Stimulated activated CD8-positive, alpha-beta memory T cell treated with anti-CD3 and anti-CD28 coated beads, Interleukin-15, amount 100 ng/mL, for 24 hours (primary cell): ENCODE data around the gene NRIP3.
A peak's percentile ranks its signal among the peaks of the same experiment; 100 is the strongest.
"Not testable (repeated sequence)": the region's sequence is repeated elsewhere in the genome, so short reads cannot be mapped to it uniquely, and the experiment has no call there.

Source experiments
- DNase-seq: peaks from one replicate; pipeline ENCODE4 v3.0.0-alpha.2; 2020; ENCODE audit warnings: low read depth

NRIP3 gene

DNA sequence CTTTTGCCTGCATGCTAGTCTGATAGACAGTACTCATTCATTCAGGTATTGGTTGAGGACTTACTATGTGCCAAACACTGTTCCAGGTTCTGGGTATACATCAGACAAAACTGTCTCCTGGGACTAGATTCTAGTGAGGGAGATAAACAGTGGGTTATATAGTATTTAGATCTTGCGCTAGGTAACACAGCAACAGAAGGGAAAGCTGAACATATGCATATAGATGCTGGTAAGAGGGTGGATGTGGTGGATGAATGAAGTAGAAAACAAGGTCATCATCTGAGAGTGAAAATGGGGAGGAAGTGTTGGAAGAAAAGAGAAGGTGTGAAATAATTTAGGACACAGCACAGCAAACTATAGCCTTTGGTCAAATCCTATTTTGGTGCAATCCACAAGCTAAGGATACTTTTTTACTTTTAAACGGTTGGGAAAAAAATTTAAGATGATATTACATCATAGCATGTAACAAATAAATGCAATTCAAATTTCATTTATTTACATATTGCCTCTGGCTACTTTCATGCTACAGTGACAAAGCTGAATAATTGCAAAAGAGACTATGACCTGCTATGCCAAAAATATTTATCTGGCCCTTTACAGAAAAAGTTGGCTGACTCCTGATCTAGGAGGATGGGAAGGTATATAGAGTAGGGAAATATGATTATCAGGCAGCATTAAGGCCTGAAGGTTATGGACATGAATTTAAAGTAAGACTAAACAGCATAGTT lies 32.4 kb downstream of the NRIP3 start:
- DNase-seq = no peak

DNA sequence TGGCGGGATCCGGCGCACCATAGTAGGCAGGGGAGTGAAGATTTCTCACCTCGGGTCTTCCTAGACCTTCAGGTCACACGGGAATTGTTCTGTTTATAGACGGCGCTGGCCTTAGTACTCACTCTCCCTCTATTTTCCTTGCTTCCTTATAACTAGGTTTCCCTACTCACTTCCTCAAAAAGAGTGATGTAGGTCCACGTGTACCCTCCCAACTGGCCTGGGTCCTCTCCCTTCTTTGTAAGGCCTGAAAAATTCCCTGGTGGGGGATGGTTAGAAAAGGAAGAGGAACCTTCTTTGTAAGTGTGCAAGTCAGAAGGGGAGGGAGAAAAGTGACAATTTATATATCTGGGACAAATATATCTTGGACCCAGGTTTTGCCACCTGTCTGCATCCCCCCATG lies 36.6 kb downstream of the NRIP3 start:
- DNase-seq = no peak

DNA sequence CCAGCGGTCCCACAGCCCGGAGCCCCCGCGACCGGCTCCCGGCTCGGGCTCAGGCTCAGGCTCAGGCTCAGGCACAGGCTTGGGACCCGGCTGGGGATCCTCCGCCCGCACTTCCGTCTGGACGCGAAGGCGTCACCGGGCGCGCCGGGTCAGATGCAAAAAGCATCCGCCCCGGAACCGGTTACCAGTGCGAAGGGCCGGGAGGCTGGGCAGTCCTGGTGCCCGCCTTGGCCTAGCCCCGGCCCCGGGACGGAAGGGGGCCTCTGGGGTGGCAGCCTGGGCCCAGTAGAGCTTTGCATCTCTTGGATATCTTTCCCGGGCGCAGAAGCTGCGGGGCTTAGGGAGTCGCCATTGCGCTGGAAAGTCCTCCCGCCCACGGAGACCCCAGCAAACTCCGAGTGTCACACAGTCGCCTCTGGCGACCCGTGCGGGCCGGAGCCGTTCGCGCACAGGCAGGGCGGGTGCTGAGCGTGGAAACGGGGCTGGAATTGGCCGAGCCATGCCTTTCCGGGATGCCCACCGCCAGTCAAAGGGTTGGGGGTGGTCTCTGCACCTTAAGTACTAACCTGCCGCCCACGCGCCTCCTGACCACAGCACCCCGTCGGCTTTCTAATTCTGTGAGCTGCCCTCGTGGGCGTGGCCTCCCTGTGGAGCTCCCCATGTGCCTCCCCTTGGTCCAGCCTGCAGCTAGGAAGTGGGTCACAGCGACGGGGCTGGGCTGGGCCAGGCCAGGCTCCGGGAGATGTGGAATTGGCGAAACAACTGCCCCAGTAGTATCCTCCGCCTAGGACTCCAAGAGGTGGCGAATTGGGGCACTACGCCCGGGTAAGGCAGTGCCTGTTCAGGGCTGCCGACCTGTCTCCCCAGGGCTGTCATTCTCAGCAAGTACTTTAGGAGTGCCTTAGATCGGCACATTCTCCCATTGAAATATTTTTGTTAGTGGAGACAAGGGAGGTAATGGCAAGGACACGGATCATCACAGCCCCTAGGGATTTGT lies 39.2 kb downstream of the NRIP3 start, which contains the start of gene TMEM9B:
Gene TMEM9B (minus strand): TSS at position 119 of the 997 bp plus-strand sequence. CDS start 129 bp downstream, outside the sequence.
- DNase-seq = peak; percentile 63

DNA sequence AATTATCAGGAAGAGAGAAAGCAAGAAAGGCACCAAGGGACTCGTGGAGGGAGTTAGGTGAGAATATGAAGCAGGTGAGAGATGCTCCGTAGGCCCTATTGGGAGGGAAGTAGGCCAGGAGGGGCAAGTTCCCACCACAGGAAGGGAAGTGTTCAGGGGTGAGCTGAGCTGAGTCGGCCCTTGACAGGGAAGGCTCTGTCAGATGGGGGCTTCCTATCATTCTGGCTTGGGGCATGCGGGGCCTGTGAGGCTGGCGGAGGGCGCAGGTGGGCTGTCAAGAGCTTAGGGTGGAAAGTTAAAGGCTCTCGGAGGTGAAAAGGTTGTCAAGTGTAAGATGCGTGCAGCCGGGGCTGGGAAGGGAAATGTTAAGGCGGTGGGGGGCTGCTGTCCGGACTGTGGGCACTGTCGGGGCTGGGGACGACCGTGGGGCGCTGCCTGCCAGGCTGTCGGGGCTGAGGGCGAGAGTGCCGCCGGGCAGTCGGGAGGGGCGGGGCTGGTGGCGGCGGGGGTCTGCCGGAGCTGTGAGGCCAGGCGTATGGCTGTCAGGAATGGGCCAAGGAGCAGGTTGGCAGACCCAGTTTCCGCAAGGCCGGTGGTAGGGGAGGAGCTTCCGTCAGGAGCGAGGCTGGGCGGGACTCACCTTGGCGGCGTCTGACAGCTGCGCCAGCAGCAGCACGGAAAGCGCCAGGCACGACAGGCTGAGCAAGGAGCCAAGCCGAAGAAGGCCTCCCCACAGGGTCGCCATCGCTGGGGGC lies 40.1 kb downstream of the NRIP3 start:
- DNase-seq = peak; percentile 49

DNA sequence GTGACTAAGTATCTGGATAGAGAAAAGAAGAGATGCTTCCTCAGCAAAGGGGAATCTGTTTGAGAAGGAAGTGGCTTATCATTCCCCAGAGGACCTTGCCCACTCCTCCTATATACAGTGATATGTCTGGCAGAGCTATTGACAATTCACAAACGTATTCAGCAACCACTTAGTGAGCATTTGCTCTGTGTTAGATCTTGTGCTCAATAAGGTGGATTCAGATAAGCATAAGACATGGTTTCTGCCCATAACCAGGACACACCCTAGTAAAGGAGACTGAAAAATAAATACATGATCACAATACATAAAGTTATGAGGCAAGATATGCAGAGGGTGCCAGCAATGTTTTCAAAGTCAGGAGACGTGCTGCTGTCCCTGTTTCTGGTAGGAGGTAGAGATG lies 41.0 kb downstream of the NRIP3 start:
- no peak for DNase-seq

DNA sequence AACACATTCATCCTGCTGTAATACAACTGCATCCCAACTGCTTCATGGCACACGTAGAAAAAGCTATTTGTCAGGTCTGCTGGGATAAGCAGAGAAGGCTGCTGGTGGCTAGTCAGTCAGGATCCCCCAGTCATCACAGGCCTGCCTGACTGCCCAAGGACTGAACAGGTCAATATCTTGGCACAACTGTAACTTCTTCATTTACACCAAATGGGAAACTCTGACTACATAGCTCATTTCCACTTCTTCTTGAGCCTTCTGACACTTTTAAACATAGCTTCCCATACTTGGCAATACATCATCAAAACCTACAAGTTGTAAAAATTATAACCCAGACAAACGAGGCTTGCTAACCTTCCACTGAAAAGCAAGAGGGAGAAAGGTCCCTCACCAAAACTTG lies 42.4 kb downstream of the NRIP3 start:
- no peak for DNase-seq

DNA sequence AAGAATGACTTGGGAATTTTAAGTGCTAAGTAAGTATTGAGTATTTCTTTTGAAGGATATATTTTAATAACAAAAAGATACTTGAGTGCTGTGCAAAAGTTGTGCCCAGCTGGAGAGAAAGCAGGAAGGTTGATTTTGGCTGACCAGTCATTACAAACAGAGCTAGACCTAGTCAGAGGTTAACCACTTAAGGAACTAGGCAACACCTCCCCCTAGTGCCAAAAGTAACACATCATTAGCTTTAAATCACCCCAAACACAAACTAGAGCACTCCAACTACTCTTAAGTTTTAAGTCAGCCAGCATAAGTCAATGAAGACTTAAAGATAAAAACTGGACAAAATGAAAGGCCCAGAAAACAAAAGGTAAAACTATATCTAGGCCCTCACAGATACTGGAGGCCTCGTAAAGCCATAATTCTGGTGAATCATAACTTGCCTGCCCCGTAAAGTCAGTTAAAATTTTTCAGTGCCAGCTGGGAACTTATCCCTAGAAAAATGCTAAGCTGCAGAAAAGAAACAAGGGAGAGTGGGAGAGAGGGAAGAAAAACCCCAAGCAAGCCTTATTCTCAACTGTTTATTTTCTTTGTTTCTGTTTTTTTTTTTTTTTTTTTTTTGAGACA lies 44.1 kb downstream of the NRIP3 start:
- no peak for DNase-seq

DNA sequence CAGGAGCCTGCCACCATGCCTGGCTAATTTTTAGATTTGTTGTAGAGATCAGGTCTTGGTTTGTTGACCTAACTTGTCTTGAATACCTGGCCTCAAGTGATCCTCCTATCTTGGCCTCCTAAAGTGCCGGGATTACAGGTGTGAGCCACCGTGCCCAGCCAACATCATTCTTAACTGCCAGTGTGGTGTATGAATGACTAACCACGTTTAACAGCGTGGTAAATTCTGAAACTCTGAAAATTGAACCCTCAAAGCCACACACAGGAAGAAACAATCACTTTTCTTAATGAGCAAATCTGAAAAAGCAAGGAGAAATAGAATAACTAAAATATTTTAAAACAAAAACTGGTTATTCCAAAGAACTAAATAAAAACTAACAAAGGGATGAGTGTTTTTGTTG lies 46.9 kb downstream of the NRIP3 start:
- no peak for DNase-seq

DNA sequence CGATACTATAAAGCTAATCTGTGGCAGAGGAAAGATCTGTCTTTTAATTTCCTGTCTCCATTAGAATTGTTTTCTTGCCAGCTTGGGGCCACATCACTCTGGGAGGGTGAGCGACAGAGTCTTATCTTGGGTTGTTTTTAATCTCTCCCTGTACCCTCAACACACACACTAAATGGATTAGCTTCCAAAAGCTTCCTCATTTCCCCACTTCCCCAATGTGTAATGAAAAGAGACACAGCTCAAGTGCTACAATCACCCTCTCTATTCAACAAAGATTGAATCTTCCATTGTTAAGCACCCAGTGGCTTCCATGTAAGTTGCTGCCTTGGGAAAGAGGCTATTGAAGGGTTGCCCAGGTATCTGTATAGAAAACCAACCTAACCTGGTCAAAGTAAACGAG lies 54.9 kb downstream of the NRIP3 start:
- DNase-seq = no peak

DNA sequence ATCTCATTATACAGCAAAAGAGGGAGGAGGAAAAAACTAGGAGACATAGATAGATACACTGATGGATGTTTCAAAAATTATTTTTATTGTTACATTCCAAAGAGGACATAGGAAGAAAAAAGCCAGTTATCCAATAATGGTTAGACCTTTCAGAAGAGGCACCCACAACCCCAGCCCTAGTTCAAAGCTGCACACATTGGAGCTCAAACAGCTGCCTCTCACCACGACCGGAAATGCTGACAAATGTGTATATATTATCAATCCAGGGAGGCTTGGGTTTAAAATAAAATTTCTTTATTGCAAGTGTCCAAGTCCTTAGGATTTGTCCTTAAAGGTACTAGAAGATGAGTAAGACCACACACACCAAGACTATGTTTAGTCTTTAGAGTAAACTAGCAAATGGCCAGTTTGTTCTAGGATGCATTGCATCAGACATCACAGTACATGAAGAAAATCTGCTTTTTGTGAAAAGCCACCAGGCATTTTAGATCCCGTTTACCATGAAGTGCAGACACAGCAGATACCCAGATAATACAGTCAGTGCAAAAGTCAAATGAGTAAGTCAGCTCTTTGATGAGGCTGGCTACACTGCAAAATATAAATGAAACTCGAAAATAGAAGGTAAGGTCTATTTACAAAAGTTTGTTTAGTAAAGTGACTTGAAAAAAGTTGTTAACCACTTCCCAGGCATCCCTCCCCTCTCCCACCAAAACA lies 56.4 kb downstream of the NRIP3 start:
- DNase-seq = no peak

DNA sequence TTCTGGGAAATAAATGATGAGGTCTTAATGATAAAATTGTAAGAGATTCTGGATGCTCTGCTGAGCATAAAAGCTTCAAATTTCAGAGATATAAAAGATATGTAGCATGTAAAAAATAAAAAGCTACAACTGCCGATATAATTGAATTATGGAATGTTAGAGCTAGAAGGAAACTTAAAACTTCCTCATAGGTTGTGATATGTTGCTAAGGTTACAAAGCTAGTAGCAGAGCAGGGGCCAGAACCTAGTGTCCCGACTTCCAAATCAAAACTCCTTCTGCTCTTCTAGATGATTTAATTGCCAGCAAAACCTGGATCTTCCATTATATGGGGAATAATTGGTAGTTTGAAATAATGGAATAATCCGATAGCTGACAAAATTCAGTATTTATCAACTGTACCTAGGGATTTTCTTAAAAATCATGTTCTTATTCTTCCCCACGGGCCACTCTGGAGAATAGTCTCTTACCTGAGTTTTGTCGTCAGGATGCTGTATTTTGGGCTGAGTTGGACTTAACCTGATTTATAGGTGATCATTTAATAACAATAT lies 61.2 kb downstream of the NRIP3 start, which contains the start of gene ASCL3:
Gene ASCL3 (minus strand): TSS at position 499 of the 549 bp plus-strand sequence. CDS start 4,855 bp downstream, outside the sequence.
- DNase-seq = no peak

DNA sequence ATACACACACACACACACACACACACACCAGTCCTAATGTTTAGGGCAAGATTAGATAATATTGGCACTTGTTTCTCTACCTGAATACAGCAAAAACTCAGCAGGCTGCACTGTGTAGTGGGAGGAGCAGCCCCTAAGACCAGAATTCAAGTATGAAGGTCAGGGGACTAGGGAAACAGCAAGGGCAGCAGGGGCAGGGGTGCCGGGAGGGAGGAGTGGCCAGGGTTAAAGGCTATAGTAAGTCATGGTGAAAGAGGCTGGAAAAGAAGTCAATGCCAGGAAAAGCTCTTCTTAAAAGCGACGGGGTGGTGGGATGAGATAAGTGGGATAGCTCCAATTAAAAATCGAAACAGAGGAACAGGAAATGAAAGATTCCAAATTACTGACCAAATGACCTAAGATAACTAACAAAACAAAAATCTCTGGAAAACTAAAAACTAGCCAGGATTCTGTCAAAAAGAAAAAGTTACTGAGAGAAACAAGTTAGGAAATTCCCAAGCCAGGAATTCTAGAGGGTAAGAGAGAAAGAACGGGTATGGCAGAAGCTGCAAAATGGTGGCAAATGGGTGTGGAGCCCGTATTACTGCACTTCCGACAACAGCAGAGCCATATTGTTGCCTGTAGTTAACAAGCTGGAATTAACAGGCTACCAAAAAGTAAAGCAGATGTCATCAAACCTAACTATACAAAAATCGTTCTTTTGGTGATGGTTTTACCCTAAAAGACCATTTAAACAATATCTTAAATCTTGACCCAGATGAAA lies 62.3 kb downstream of the NRIP3 start:
- no peak for DNase-seq

DNA sequence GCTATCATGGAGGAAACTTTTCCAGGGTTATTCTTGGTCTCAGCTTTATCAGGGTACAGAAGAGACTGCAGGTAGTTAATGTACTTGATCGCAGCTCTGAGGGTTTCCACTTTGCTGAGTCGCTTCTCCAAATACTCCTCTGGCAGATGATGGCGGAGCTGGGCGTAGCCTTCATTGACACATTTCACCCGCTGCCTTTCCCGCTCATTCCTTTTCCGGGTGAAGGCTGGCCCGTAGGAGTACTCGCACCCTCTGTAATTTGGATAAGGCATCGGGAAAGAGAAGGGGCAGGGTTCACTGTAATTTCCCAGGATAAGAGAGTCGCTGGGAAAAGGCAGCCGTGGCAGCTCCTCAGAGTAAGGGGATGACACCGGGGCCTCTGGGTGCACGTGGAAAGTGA lies 66.1 kb downstream of the NRIP3 start:
- DNase-seq = no peak

DNA sequence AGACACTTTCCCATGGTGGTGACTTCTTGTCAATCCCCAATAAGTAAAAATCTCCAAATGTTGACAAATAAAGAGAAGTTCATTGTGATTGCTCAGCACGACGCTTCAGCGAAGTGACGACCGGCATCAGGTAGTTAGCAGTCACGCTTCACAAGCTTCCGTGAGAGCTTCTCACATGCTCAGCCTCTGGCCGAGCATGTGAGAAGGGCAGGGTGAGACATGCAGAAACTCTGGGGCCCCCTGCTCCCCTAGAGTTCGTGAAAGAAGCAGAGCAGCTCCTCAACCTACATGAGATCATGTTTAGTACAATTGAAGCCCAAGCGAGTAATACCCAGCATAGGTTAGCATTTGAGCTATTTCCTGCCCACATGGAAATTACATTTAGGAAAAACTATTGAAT lies 66.6 kb downstream of the NRIP3 start:
- DNase-seq = no peak

DNA sequence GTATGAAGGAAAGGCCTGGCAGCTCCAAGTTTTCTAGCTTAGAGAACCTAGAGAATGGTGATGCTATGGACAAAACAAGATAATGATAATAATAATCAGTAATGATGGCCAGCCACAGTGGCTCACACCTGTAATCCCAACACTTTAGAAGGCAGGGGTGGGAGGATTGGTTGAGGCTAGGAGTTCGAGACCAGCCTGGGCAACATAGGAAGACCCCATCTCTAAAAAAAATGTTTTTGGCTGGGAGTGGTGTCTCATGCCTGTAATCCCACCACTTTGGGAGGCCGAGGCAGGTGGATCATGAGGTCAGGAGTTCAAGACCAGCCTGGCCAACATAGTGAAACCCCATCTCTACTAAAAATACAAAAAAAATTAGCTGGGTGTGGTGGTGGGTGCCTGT lies 68.0 kb downstream of the NRIP3 start:
- DNase-seq = not testable (repeated sequence)

DNA sequence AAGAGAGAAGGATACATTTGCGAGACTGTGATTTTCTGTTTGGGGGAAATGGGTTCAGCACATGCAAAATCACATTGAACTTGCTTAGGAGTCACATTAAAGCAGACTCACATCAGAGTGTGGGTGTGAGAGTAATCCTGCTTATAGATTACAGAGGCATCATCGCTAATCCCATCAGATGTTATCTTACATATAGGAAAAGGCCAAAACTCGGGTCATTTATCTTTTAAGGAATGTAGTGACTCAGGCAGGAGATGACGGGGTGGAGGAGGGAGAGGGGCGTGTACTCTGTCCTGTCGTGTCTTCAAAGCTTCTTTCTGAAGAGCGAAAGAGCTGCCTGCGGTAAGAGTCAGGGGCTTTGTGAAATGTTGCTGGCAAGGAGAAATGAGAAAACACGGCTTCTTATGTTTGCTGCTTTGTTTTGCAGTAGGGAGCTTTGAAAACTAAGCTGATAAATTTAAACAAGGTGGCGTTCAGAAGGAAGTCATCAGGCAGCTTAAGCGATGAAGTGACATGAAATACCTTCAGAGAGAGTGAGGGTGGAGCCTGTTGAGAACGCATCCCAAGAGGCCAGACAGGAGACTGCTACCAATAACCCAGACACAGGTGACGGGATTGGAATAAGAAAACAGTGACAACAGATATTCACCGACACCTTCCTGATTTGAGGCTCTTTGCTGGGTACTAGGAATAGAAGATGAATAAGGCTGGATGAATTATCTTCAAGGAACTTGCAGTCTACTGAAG lies 68.9 kb downstream of the NRIP3 start:
- no peak for DNase-seq

DNA sequence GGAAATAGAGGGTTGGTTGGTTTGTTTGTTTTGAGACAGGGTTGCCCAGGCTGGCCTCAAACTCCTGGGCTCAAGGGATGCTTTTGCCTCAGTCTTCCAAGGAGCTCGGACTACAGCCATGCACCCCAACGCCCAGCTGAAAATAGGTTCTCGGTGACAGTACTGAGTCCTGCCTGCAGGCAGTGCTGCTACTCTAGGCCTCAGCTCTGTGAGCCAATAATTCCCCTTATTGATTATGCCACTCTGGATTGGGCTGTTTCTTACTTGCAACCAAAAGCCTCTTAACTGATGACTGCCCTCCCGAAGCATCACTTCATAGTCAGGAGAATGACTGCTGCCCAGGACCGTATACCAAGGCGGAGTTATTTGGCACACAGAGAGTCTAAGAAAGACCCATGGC lies 69.9 kb downstream of the NRIP3 start:
- no peak for DNase-seq

DNA sequence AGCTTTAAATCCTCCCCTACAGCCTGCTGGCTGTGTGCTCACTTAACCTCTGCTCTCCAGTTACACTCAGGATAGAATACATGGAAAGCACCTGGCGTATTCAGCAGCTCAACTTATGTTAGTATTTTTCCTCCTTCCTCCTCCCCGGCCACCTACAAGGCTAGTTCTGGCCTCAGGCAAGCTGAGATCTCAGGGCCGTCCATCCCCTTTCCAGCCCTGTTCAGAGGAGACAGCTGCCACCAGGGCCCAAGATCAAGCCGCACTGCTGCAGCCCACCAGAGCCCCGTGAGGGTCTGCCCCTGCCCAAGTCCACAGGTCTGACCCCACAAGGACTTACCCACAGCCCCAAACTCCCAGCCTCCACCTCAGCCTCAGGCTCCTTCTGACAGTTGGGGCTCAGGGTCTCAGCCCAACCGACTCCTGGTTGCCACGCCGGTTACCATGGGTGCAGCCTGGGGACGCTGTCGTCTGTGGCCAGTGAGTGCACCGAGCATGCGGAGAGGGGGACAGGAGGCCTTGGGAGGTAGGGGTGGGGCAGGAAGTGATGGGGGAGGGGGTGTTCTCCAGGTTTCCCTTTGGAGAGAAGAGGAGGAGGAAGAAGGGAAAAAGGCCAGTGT lies 71.1 kb downstream of the NRIP3 start, which contains the start of gene C11orf16:
Gene C11orf16 (minus strand): TSS at position 384 of the 617 bp plus-strand sequence. CDS start 639 bp downstream, outside the sequence.
- no peak for DNase-seq
